Gastrocnemius medialis (tissue), 4 donors: Measurements from ENCODE around the gene PAPSS2.

Experiments used
- CTCF ChIP-seq, 5 experiments: fragments of 450-650 bp in 3 of 5; fragments of 200-600 bp in 2 of 5; sonication (generic) in 2 of 5; IDR thresholded peaks in 4 of 5; conservative IDR thresholded peaks in 1 of 5; 1 replicate in 4 of 5; 2 replicates in 1 of 5; pipeline ENCODE4 v1.5.1; 2016 to 2019; ENCODE audit warnings: antibody characterized with exemption in 5 of 5, mild to moderate bottlenecking in 3 of 5, moderate library complexity in 3 of 5
- POLR2A ChIP-seq, 2 donors: fragments of 450-650 bp; IDR thresholded peaks; one replicate each; pipeline ENCODE4 v1.6.1; 2017; ENCODE audit warnings: antibody characterized with exemption in 2 of 2, mild to moderate bottlenecking in 2 of 2, moderate library complexity in 2 of 2

- TF ChIP-seq CTCF (IDR thresholded peaks at IDR 0.05 in 4 of 5, conservative IDR thresholded peaks at IDR 0.05 in 1 of 5) (no peak), POLR2A (IDR thresholded peaks at IDR 0.05) (no peak)
Observed at GRCh38 chr10:87750001-87750671, 90.5 kb downstream of the PAPSS2 start.
